Stimulated activated CD4-positive, alpha-beta T cell treated with anti-CD3 and anti-CD28 coated beads, TNF-alpha, amount 100 ng/mL, for 24 hours (primary cell): ENCODE data around the gene C13orf46.

Source experiments
- DNase-seq, 3 experiments: peaks; one replicate each; pipeline ENCODE4 v3.0.0-alpha.2; 2020; ENCODE audit warnings: low read depth in 3 of 3

The C13orf46 gene

DNA sequence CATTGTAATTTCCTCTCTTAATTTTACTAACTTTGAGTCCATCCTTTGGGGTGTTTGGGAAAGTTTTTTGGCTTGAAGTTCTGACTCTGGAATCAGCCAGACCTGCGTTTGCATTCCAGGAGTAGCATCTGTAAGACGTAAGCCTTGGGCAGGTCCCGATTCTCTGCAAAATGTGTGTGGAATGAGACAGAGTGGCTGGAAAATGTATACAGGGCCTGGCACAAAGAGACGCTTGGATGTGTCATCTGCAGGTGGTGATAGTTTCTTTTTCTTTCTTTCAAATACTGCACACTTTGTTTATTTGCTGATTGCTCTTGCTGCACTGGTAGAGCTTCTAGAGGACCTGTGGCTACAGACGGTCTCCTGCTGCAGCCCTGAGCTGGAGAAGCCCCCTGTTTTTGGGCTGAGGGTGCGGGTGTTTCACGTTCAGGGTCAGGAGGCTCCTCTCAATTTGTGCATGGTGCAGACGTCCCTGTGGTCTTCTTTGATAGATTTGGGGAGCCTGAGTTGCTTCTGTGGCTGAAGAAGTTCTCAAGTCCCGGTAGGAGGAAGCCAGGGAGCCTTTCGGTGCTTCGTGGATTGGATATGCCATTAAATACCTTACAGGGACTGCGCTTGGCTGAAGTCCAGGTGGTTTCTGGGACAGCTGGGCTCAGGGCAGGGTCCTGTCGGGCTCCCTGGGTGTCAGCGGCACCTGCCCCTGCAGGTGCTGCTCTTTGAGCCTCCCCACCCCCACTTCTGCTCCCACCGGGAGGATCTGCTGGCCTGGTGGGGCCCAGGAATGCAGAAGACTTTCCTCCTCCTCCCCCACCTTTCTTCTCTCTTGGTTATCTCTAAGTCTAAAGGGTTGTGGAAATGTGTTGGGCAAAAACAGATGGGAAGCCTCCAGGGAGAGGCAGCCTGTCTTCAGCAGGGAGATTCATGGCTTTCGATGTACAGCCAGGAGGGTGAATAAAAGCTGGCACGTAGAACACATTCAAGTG is 66.0 kb downstream of the C13orf46 start:
- no peak for DNase-seq

GRCh38 chr13:113906571-113906970 is 67.3 kb downstream of the C13orf46 start:
- no peak for DNase-seq

GRCh38 chr13:113905942-113906341 is 67.9 kb downstream of the C13orf46 start:
- DNase-seq, result no peak

DNA sequence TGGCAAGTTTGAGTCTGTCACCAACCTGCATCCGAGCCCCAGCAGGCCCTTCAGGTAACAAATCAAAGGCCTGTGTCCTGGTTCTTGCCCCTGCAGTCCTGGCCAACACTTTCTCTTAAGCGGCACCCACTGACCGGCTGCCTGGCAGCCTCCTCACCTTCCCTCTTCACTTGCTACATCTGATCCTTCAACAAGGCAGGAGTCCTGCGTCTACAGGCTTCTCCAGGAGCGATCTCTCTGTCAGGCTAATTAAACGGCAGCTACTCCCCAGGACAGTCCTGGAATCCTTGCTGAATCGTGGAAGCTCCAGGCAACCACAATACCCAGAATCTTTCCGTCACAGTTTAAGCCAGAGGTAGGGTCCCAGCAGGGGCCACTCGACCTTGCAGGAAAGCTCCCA is 68.9 kb downstream of the C13orf46 start:
- no peak for DNase-seq

GRCh38 chr13:113904411-113904810 is 69.5 kb downstream of the C13orf46 start:
- peak in 1 of 3 experiments; percentile 26 for DNase-seq

- no peak for DNase-seq
Observed at GRCh38 chr13:113903912-113904311, 70.0 kb downstream of the C13orf46 start.
